ENCODE data around the gene SLC35F4. TPM values are rescaled to one million over a fixed set of nuclear protein-coding genes. Genes with fewer than 3 reads are reported as not detected.

SLC35F4 gene
- total RNA-seq, 2 donors from 2014 or later, result not detected

DNA sequence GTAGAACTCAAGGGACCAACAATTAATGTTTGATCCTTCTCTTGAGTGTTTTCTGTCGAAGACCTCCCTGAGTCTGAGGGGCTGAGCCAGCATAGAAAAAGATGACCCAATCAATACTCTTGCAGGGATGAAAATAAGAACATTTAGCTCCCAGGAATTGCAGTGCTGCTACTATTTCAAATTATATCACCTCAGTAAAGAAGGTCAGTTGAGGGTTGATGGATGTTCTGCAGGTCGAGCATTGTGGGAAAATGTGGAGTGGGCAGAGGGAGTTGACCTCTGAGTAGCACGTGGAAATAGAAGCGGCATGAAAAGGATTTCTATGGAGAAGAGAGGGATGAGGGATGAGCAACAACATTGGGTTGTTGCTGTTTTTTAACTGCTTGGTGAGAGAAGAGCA lies 297.3 kb downstream of the SLC35F4 start:
- Histone ChIP-seq H3K4me3 (no peak overlapping the region), H3K27ac (no peak overlapping the region), H3K4me1 (ENCODE audit: control insufficient read depth in 1 of 2, low read depth in 2 of 2) (no peaks in the 10 kb centered on the region), H3K9me3 (no peaks in the 10 kb centered on the region), H3K36me3 (no peaks in the 10 kb centered on the region), H3K27me3 (replicated peaks; ENCODE audit: insufficient read depth) (no peaks in the 10 kb centered on the region)
- no peak for DNase-seq (ENCODE audit: low spot score)
- no peak for TF ChIP-seq CTCF (IDR thresholded peaks at IDR 0.05)
- ATAC-seq (ENCODE audit: insufficient number of reproducible peaks, low FRiP score, low read depth), result no peak

DNA sequence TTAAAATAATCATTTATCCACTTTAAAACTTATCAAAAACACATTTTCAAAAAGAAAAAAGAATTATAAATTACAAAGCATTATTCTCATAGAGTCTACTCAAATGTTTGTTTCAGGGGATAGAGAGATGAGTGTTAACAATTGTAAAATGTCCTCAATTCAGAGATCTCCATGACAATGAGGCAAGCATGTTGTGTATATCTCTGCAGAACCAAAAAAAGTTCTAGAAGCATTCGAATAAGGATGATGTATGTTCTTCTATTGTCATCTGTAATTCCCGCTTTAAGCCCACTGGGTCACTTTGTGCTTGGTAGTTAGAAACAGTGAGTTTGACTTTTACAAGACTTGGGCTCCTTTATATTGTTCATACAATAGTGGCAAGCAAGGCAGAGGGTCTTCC lies 298.7 kb downstream of the SLC35F4 start:
- ATAC-seq (ENCODE audit: insufficient number of reproducible peaks, low FRiP score, low read depth), result no peak
- TF ChIP-seq CTCF (IDR thresholded peaks at IDR 0.05), result no peak
- no peaks in the 10 kb centered on the region for H3K9me3 ChIP-seq
- no peaks in the 10 kb centered on the region for H3K27me3 ChIP-seq (replicated peaks; ENCODE audit: insufficient read depth)
- no peak overlapping the region for H3K4me3 ChIP-seq
- H3K27ac ChIP-seq, result no peak overlapping the region
- no peaks in the 10 kb centered on the region for H3K36me3 ChIP-seq
- H3K4me1 ChIP-seq (ENCODE audit: control insufficient read depth in 1 of 2, low read depth in 2 of 2), result no peaks in the 10 kb centered on the region
- no peak for DNase-seq (ENCODE audit: low spot score)

GRCh38 chr14:57560681-57561080 lies 305.2 kb downstream of the SLC35F4 start:
- Histone ChIP-seq H3K4me1 (ENCODE audit: control insufficient read depth in 1 of 2, low read depth in 2 of 2) (no peaks in the 10 kb centered on the region), H3K27me3 (replicated peaks; ENCODE audit: insufficient read depth) (no peaks in the 10 kb centered on the region), H3K36me3 (no peaks in the 10 kb centered on the region), H3K27ac (no peak overlapping the region), H3K4me3 (no peak overlapping the region), H3K9me3 (no peaks in the 10 kb centered on the region)
- DNase-seq (ENCODE audit: low spot score) (no peak), ATAC-seq (ENCODE audit: insufficient number of reproducible peaks, low FRiP score, low read depth) (no peak)
- TF ChIP-seq CTCF (IDR thresholded peaks at IDR 0.05), result no peak

GRCh38 chr14:57559576-57559975 lies 306.3 kb downstream of the SLC35F4 start:
- ATAC-seq (ENCODE audit: insufficient number of reproducible peaks, low FRiP score, low read depth) (no peak), DNase-seq (ENCODE audit: low spot score) (no peak)
- no peaks in the 10 kb centered on the region for H3K36me3 ChIP-seq
- H3K4me3 ChIP-seq, result no peak overlapping the region
- no peak for TF ChIP-seq CTCF (IDR thresholded peaks at IDR 0.05)
- no peak overlapping the region for H3K27ac ChIP-seq
- no peaks in the 10 kb centered on the region for H3K4me1 ChIP-seq (ENCODE audit: control insufficient read depth in 1 of 2, low read depth in 2 of 2)
- H3K27me3 ChIP-seq (replicated peaks; ENCODE audit: insufficient read depth), result no peaks in the 10 kb centered on the region
- H3K9me3 ChIP-seq, result no peaks in the 10 kb centered on the region

- no peak for DNase-seq (ENCODE audit: low spot score)
- Histone ChIP-seq H3K27ac (no peak overlapping the region), H3K4me1 (ENCODE audit: control insufficient read depth in 1 of 2, low read depth in 2 of 2) (no peaks in the 10 kb centered on the region), H3K9me3 (no peaks in the 10 kb centered on the region), H3K4me3 (no peak overlapping the region), H3K27me3 (replicated peaks; ENCODE audit: insufficient read depth) (no peaks in the 10 kb centered on the region), H3K36me3 (no peaks in the 10 kb centered on the region)
- no peak for TF ChIP-seq CTCF (IDR thresholded peaks at IDR 0.05)
- ATAC-seq (ENCODE audit: insufficient number of reproducible peaks, low FRiP score, low read depth), result no peak
Observed at GRCh38 chr14:57549765-57550420, 316.0 kb downstream of the SLC35F4 start.
